NCI-H748 (cell line): Measurements from ENCODE around the gene F2RL3.

Source experiments
- DNase-seq: peaks from one replicate; lab custom pipeline; 2025; ENCODE audit not compliant: unreplicated experiment; lab: John Stamatoyannopoulos, UW

F2RL3 gene

GRCh38 chr19:16892868-16893685 lies 4.3 kb downstream of the F2RL3 start:
- DNase-seq = no peak

DNA sequence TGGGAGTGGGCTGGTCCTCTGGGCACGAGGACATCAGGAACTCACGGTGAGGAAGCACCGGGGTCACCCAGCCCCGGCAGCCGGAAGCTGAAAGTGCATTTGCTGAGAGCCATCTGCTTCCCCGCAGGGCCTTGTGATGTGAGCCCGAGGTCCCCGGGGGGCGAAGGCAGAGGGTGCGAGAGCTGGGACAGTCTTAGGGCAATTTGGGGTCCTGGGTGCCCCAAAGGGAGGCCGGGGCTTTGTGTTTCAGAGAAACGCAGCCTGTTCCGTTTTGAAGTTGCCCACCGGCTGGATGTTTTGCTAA lies 4.8 kb downstream of the F2RL3 start:
- DNase-seq = no peak

DNA sequence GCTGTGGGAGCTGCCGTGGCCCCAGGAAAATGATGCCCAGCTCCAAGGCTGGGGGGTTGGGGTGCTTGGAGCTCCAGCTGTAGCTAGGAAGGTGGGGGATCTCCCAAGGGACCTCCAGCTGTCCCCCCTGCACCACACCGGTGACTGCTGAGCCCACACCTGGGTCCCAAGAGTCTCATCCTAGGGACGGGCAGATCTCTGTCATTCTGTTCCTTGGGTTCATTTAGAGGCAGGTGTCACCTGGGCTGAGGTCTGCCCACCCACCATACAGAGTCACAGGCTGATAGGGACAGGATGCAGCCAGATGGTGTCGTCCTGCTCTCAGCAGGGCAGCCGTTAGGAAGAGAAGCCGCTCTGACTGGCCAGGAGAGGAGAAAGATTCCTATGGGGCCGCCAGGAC lies 5.3 kb downstream of the F2RL3 start:
- no peak for DNase-seq

GRCh38 chr19:16895467-16896145 lies 6.8 kb downstream of the F2RL3 start:
- DNase-seq = no peak

DNA sequence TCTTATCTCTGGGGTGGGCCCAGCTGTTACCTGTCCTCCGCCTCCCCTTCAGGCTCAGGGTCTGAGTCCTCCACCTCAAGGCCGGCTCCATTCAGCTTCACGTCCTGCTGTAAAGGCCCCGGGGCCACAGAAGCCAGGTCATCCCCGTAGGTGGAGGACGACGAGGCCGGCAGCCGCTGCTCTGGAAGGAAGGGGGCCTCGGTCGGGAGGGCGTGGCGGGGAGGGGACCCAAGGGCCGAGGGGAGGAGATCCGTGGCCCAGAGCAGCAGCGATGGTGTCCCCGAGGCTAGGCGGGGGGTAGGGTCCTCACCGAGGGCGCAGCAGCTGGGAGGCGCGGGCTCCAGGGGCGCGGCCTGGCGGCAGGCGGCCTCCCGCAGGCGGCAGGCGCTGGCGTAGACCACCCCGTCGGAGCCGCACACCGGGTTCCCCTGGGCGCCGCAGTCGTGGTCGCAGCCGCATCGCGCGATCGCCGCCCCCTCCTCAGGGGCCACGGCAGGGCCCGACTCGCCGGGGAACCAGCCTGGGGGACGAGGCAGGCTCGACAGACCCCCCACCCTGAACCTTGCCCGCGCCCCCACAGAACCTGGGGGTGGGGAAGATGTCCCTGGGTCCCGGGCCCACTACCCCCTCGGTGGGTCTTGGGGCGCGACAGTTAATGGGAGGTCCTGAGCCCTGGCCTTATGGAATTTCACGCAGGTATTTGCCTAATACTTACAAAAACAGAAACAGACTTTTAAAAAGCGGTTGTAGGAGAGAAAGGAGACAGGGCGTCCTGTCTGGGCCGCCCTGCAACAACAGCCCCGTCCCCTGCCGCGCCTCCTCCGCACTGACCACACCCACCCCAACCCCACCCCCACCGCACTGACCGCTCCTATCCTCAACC lies 7.6 kb downstream of the F2RL3 start:
- DNase-seq = no peak

DNA sequence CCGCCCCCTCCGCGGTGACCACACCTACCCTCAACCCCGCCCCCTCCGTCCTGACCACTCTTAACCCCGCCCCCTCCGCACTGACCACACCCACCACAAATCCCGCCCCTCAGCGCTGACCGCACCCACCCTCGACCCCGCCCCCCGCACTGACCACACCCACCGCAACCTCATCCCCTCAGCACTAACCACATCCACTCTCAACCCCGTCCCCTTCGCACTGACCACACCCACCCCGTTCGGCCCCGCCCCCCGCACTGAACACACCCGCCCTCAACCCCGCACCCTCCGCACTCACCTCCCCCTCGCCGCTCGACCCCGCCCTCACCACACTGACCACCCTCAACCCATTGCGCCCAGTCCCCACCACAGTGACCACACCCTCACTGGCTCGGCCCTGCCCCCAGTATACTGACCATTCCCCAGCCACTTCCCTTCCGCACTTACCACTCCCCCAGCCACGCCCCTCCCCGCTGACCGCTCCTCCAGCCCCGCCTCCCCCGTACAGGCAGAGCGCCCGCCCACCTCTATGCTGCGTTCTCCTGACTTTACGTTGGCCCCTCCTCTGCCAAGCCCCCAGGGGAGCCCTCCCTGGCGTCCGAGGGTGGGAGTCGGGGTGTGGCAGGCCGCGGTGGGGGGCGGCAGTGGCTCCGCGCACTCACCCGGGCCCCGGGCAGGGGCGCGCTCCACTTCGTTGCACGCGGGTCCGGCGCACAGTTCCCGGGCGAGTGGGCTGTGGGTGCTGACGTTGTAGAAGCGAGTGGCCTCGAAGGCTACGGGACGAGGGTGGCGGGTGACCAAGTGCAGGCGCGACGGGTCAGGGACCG lies 8.4 kb downstream of the F2RL3 start:
- DNase-seq = no peak

GRCh38 chr19:16897856-16898161 lies 9.0 kb downstream of the F2RL3 start:
- no peak for DNase-seq

DNA sequence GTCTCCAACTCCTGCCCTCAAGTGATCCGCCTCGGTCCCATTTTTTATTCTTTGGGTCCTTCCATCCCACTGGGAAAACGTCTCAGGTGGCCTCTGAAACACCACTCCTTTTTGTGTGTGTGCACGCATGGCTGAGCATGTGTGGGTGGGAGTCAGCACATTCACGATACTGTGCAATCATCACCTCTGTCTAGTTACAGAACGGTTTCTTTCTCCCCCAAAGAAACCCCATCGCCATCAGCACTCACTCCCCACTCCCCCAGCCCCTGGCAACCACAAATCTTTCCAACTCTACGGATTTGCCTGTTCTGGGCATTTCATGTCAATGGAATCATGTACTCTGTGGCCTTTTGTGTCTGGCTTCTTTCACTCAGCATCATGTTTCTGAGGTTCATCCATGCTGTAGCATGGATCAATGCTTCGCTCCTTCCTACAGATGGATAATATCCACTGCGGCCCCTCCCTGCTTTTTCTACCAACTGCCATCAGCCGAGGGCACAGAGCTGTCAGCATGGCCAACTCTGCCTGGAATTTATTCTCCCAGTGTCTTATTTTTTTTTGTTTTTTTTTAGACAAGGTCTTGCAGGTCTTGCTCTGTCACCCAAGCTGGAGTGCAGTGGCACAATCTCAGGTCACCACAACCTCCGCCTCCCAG lies 9.7 kb downstream of the F2RL3 start:
- no peak for DNase-seq

DNA sequence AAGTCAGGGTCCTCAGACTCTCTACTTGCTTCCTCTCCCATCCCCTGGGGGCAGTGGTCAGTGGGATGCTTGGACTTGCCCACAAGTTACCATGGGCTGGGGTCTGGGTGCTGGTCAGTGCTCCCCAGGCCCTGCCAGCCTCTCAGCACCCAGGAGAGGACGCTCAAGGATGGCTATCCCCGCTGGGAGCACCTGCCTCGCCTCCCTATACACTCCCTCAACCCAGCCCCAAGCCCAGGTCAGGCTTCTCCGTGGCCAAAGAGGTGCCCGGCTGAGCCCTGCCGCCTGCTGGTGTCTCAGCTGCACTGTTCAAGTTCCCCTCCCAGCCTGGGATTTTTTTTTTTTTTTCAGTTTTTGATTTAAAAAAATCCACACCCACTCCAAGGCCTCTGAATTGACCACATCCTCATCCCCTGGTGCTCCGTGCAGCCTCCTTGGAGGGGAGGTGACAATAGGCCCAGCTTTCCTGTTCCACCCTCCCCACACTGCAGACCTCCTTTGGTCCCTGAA lies 10.8 kb downstream of the F2RL3 start:
- no peak for DNase-seq

- peak; percentile 54 for DNase-seq
These were observed 12.8 kb downstream of the F2RL3 start for GRCh38 chr19:16901491-16902175.

GRCh38 chr19:16902545-16902944 lies 13.7 kb downstream of the F2RL3 start:
- no peak for DNase-seq

DNA sequence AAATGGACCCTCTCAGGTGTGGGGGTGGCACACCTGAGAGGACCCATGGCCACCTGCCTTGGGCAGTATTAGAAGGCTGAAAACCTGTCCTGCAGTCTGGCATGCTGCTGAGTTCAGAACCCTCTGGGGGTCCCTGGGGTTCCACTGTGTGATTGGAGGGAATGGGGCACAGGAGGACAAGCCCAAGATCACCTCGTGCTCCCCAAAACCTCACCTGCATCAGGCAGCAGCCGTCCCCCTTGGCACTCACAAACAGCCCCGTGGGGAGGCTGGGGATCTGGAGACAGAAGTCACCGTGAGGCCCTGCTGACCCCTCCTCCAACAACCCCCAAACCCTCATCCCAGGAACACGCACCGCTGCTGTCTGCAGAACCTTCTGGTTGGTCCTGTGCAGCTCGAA lies 14.5 kb downstream of the F2RL3 start:
- DNase-seq = no peak

- no peak for DNase-seq
These were observed 15.8 kb downstream of the F2RL3 start for GRCh38 chr19:16904599-16904998.

- DNase-seq = no peak
These were observed 20.0 kb downstream of the F2RL3 start for GRCh38 chr19:16908759-16909158.

- no peak for DNase-seq
These were observed 22.2 kb downstream of the F2RL3 start for GRCh38 chr19:16911046-16911445.

DNA sequence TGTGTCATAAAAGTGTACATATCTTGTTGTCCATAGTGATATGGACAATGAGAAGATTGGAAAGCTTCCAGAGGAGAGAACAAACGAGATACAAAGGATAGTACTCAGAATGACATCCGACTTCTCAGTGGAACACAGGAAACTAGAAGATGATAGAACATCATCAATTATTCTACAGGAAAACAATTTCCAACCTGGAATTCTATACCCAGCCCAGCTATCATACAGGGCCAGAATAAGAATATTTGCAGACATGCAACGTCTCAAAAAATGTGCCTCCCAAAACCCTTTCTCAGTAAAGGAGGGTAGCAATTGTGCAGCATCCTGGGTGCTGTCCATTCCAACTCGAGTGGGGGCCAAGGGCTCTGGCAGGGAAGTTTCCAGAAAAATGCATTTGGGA lies 24.0 kb downstream of the F2RL3 start:
- no peak for DNase-seq

GRCh38 chr19:16914421-16914820 lies 25.6 kb downstream of the F2RL3 start:
- DNase-seq = no peak

DNA sequence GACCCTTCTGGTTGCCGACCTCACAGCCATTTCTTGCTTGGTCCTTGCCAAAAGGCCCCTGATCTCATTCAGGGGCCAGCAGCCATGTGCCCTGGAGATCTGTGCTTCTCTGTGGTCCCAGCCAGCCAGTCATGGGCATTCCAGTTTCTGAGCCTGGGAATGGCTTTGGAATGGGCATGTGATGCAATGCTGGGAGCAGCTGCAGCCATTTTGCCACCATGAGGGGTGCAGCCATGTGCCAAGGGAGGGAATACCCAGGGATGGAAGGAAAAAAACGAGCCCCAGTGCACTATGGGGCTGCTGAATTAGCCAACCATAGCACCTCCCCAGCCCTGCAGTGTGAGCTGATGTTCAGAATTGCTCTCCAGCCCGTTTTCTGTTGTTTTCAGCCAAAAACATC lies 26.3 kb downstream of the F2RL3 start:
- no peak for DNase-seq

- DNase-seq = no peak
These were observed 26.9 kb downstream of the F2RL3 start for GRCh38 chr19:16915734-16916133.

DNA sequence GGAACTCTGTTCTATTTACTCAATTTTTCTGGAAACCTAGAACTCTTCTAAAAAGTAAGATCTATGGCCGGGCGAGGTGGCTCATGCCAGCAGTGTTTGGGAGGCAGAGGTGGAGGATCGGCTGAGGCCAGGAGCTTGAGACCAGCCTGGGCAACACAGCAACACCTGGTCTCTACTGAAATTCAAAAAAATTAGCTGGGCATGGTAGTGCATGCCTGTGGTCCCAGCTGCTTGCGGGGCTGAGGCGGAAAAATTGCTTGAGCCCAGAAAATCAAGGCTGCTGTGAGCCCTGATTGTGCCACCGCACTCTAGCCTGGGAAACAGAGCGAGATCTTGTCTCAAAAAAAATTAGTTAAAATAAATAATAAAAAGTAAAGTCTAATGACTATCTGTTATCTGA lies 28.6 kb downstream of the F2RL3 start:
- no peak for DNase-seq
